GM12801 (cell line): ENCODE measurements around the gene ZNF19.

Source experiments
- TF ChIP-seq, protein P1 (sequence below): IDR thresholded peaks from one replicate; pipeline ENCODE4 v1.5.1; 2011; ENCODE audit warnings: control low read depth; ENCODE audit not compliant: insufficient read length; ENCODE audit errors: extremely low read depth

ZNF19 gene

DNA sequence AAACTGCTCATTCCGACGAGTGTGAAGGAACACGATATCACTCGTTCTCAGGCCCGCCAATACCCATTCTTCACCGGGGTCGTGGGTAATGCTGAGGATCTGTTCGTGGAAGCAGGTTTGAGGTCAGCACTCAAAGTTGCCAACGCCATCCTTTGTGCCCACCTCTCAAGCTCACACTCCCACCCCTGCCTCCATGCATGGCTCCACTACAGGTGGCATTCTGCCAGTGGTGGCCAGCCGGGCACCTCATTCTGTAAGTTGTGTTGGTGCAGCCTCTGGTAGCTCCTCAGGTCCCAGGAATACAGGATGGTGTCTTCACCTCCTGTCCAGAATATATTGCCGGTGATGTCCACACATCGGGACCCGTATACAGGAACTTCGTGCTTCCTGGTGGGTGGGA is 57.9 kb downstream of the ZNF19 start:
- TF ChIP-seq, protein P1, sequence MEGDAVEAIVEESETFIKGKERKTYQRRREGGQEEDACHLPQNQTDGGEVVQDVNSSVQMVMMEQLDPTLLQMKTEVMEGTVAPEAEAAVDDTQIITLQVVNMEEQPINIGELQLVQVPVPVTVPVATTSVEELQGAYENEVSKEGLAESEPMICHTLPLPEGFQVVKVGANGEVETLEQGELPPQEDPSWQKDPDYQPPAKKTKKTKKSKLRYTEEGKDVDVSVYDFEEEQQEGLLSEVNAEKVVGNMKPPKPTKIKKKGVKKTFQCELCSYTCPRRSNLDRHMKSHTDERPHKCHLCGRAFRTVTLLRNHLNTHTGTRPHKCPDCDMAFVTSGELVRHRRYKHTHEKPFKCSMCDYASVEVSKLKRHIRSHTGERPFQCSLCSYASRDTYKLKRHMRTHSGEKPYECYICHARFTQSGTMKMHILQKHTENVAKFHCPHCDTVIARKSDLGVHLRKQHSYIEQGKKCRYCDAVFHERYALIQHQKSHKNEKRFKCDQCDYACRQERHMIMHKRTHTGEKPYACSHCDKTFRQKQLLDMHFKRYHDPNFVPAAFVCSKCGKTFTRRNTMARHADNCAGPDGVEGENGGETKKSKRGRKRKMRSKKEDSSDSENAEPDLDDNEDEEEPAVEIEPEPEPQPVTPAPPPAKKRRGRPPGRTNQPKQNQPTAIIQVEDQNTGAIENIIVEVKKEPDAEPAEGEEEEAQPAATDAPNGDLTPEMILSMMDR, result no peak

DNA sequence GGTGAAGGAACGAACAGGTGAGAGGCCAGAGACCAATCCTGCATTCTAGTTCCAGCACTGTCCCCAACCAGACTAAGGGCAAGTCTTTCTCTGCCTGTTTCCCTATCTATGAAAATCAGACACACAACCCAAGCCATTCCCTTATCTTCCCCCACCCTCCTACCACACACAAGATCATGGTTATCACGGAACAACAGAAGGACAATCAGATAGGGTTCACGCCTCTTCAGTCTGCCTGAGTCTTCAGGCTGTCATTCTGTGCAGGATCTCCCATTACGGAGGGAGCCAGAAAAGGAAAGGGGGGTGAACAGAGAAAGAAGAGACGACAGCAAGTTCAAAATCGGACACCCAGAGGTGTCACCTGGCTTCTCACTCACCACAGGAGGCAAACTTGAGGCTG is 58.4 kb downstream of the ZNF19 start:
- TF ChIP-seq, protein P1, result no peak

DNA sequence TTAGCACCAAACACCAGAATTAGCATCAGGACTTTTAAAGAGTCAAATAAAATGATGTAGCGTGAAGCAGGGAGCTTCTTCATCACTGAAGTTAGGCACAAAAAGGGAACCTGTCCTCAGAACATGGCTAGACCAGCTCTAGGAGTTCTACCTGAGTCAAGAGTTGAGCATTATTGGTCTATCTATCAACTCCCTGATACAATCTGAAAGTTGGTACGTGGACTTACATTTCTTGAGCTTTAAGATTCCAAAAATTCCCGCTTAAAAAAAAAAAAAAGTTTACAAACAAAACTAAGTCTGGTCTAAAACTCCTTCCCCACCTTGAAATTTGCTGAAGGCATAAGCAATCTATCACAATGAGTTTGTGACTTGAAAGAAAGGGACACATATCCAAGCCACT is 59.5 kb downstream of the ZNF19 start:
- TF ChIP-seq, protein P1, result no peak

DNA sequence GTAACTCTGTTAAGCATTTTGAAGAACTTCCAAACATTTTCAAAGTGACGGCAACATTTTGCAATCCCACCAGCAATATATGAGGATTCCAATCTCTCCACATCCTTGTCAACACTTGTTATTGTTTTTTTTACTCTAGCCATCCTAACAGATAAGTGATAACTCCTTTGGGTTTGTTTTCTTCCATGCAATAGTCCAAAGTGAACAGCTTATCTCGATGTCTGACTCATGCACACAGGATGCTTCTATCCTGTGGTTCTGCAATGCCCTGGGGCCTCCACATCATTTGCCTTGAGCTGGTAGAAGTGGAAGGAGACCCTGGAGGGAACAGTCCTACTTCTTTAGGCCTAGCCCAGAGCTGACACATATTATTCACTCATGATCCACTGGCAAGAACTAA is 60.2 kb downstream of the ZNF19 start:
- TF ChIP-seq, protein P1, result no peak

DNA sequence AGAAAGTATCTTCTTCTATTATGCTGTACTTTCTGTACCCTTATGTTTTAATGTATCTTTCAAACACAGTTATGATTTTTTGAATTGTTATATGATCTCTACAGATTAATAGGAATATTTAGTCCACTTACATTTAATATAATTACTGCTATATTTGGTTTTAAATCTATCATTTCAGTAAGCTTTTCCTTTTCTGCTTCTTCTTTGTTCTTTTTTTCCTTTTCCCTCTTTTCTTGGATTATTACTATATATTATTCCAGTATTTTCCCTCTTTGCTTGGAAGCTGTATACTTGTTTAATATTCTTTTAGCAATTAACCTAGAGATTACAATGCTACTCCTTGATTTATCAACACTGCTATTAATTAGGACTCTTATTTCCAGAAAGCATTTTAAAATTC is 60.7 kb downstream of the ZNF19 start:
- TF ChIP-seq, protein P1, result no peak

DNA sequence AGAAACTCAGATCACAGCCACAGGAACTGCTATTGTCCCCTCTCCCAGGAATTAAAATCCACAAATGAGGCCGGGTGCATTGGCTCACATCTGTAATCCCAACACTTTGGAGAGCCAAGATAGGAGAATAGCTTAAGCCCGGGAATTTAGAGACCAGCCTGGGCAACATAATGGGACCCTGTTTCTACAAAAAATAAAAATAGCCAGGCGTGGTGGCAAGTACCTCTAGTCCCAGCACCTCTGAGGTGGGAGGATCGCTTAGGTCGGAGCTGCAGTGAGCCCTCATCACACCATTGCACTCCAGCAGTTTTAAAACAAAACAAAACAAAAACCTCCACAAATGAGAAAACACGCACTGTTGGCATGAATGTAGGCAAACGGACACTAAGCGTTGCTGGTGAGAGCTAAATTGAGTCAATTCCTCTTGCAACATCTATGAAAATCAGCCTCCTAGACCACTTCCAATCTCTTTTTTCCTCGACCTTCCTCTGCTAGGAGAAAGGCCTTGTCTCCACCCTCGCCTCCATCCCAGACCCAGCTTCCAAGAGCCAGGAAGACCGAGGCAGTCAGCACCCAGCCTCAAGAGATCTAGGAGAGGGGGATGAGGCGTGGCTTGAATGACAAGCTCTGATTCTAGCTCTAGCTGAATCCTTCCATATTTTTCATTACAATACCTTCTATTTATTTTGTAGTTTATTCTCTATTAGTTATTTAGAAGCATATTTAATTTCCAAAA is 62.1 kb downstream of the ZNF19 start:
- TF ChIP-seq, protein P1, result no peak

DNA sequence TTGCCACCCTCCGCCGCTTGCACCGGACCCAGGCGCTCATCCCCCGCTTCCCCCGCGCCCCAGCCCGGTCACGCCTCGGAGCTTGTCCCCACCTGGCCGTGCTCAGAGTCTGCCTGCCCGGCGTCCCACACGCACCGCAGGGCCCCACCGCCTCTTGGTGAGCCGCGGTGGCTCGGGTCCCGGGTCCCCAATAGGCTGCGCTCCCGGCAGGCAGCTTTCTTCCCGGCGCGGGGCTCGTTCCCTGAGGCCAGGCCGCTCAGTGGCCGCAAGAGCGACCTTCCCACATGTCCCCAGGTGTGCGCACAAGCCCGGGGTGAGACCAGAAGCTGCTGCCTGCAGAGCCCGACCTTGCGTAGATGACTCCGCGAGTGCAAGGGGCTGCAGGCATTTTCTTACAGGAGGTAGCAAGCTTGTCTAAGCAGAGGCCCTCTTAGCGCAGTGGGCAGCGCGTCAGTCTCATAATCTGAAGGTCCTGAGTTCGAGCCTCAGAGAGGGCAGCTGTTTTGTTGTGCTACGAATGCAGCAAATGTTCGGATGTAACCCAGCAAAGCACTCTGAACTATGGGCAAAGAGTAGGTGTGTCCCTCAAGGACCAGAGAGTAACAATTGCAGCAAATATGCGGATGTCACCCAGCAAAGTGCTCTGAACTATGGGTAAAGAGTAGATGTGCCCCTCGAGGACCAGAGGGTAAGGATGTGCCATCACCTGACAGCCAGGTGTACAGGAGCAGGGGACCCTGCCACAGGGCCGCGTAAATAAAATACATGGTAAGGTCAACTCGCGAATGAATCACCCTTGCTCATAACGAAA is 62.9 kb downstream of the ZNF19 start:
- TF ChIP-seq, protein P1, result no peak
